Measurements from ENCODE around the gene ZNF75A. TPM values are rescaled to one million over a fixed set of nuclear protein-coding genes. Genes with fewer than 3 reads are reported as not detected.

The ZNF75A gene
- total and polyA plus RNA-seq, 9 of the 15 experiments (the other 6 are each of a cell fraction or from before 2014, with no cell fraction given): 7.2 to 24.5 (median 17.1) TPM

DNA sequence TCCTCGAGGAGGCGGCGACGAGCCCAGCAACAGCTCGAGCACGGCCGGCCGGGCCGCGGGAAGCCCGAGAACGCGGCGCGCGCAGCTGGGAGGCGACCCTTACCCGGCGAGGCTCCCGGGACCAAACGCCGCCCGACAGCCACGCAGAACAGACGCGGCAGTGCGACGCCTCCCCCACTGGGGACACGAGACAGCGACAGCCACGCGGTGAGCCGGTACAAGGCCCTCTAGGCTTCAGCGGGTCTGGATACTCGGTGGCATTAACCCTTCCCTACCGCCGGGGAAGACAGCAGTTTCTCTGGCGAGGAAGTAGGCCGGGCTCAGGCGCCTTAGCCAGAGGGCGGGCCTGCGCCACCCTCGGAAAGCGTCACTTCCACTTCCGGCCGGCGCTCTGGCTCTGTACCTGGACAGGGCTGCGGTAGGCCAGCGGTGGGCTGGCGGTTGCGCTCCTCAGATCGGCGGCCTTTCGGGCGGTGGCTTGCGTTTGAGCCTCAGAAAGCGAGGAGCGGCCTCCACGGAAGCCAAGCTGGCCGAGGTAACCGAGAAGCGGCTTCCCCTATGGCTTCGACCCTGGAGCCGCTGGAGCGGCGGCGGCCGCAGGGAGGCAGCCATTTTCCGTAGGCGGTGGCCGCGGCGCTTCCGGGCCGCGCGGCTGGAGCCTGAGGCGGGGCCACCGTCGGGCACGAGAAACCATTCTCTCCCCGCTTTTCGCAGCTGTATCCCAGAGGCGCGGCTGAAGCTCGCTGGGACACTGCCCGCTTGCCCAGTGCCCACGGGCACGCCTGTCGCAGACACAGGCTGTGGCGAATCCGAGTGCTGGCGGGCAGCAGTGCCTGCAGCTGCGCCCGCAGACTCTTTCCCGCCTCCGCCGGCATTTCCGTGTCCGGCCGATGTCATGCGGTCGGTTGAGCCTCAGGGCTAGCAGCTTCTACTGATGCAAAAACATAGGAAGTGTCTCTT lies at the start of gene ZNF75A, which contains the start of gene TIGD7 (continued):
- TF ChIP-seq KLF13 (tag; IDR thresholded peaks at IDR 0.05; ENCODE audit: borderline replicate concordance, low read depth): no peak
- TF ChIP-seq ELF2 (CRISPR knock-in tag; IDR thresholded peaks at IDR 0.05): peak; percentile 43; the same call in 1 of the 2 replicates
- no peak for TF ChIP-seq BDP1 (IDR thresholded peaks at IDR 0.05; ENCODE audit: insufficient read depth, insufficient read length)
- no peak for TF ChIP-seq ZNF717 (CRISPR knock-in tag; IDR thresholded peaks at IDR 0.05)
- no peak for TF ChIP-seq SIX5 (IDR thresholded peaks at IDR 0.05; ENCODE audit: borderline replicate concordance in 1 of 2, insufficient read depth in 1 of 2, low read depth in 1 of 2, low read length in 2 of 2)
- TF ChIP-seq ZNF766 (CRISPR knock-in tag; conservative IDR thresholded peaks at IDR 0.05): peak; percentile 77; the same call in 1 of the 2 replicates
- no peak for TF ChIP-seq ZNF707 (CRISPR knock-in tag; conservative IDR thresholded peaks at IDR 0.05)
- TF ChIP-seq CHAMP1 (IDR thresholded peaks at IDR 0.05): no peak
- TF ChIP-seq NCOA1 (IDR thresholded peaks at IDR 0.05; ENCODE audit: low read depth): no peak
- peak; percentile 94 for TF ChIP-seq RNF2 (IDR thresholded peaks at IDR 0.05)
- no peak for TF ChIP-seq POLR3G (IDR thresholded peaks at IDR 0.05; ENCODE audit: extremely low read depth, insufficient read length, insufficient replicate concordance)
- no peak for TF ChIP-seq LARP7 (IDR thresholded peaks at IDR 0.05)
- peak; percentile 39 for TF ChIP-seq CCNT2 (IDR thresholded peaks at IDR 0.05; ENCODE audit: borderline replicate concordance, extremely low read depth, insufficient read length, low read depth, low read length)
- TF ChIP-seq ELF1 (tag; IDR thresholded peaks at IDR 0.05): peak; percentile 89
- TF ChIP-seq CBFA2T2 (conservative IDR thresholded peaks at IDR 0.05): no peak
- TF ChIP-seq KLF16 (IDR thresholded peaks at IDR 0.05): no peak
- no peak for TF ChIP-seq MTA1 (IDR thresholded peaks at IDR 0.05; ENCODE audit: borderline replicate concordance)
- TF ChIP-seq YY1 (IDR thresholded peaks at IDR 0.05; ENCODE audit: borderline replicate concordance in 1 of 3, control insufficient read depth in 1 of 3, extremely low read depth in 1 of 3, insufficient read depth in 3 of 3, insufficient read length in 1 of 3, insufficient replicate concordance in 2 of 3, low read depth in 1 of 3, low read length in 2 of 3): peak; percentile 78 to 96 (median 90)
- TF ChIP-seq, protein P1, sequence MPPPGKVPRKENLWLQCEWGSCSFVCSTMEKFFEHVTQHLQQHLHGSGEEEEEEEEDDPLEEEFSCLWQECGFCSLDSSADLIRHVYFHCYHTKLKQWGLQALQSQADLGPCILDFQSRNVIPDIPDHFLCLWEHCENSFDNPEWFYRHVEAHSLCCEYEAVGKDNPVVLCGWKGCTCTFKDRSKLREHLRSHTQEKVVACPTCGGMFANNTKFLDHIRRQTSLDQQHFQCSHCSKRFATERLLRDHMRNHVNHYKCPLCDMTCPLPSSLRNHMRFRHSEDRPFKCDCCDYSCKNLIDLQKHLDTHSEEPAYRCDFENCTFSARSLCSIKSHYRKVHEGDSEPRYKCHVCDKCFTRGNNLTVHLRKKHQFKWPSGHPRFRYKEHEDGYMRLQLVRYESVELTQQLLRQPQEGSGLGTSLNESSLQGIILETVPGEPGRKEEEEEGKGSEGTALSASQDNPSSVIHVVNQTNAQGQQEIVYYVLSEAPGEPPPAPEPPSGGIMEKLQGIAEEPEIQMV (tag; conservative IDR thresholded peaks at IDR 0.05; ENCODE audit: low read depth): no peak
- no peak for TF ChIP-seq PHB (CRISPR knock-in tag; IDR thresholded peaks at IDR 0.05)
- no peak for TF ChIP-seq MCM3 (IDR thresholded peaks at IDR 0.05)
- TF ChIP-seq ZBTB17 (CRISPR knock-in tag; IDR thresholded peaks at IDR 0.05): peak; percentile 30; the same call in 1 of the 2 replicates
- no peak for TF ChIP-seq HMG20A (CRISPR knock-in tag; conservative IDR thresholded peaks at IDR 0.05)
- no peak for TF ChIP-seq ZNF280B (CRISPR knock-in tag; IDR thresholded peaks at IDR 0.05)
